ENCODE measurements around the gene FLVCR2.

The FLVCR2 gene

DNA sequence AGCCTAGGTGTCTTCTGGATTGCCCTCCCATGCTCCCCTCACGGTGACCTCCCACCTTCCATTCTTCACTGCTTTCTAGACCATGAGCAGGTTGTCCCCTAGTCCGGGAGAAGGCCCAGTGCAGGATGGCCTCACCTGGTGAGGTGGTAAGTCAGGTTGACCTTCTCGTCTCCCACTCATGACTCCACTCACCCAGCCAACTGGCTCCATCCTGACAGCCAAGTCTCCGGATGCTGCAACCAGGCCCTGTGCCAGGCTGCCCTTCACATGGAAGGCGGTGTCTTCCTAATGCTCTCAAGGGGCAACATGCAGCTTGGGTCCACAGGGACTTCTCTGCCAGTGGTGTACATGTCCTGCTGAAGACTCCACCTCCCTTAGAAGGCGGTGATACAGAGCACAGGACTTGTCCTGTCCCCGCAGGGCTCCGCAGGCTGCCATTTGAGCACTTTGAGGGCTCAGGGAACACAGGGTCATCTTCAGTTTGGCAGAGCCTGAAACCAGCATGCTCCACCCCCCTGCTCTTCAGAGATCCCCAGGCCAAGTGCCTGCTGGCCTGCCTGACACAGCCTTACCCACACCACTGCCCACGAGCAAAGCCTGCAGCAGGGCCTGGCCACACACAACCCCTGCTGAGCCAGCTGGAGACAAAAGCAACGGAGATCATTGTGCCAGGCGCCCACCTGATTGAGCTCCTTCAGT is 30.7 kb upstream of the FLVCR2 start:
- TF ChIP-seq OSR1 (CRISPR knock-in tag; IDR thresholded peaks at IDR 0.05) (no peak), SNAI2 (CRISPR knock-in tag; IDR thresholded peaks at IDR 0.05) (no peak), ZC3H10 (CRISPR knock-in tag; IDR thresholded peaks at IDR 0.05) (no peak), TOX (CRISPR knock-in tag; IDR thresholded peaks at IDR 0.05; ENCODE audit: borderline replicate concordance) (no peak), PPARA (CRISPR knock-in tag; IDR thresholded peaks at IDR 0.05; ENCODE audit: borderline replicate concordance) (no peak), ZFP30 (CRISPR knock-in tag; IDR thresholded peaks at IDR 0.05) (no peak), CSDC2 (CRISPR knock-in tag; IDR thresholded peaks at IDR 0.05) (no peak), ZNF565 (CRISPR knock-in tag; conservative IDR thresholded peaks at IDR 0.05; ENCODE audit: low read depth) (no peak), ESRRG (CRISPR knock-in tag; IDR thresholded peaks at IDR 0.05) (no peak), RARB (CRISPR knock-in tag; IDR thresholded peaks at IDR 0.05) (no peak), ZNF8 (CRISPR knock-in tag; IDR thresholded peaks at IDR 0.05) (no peak), BACH2 (CRISPR knock-in tag; IDR thresholded peaks at IDR 0.05; ENCODE audit: borderline replicate concordance) (no peak), ARNTL (CRISPR knock-in tag; IDR thresholded peaks at IDR 0.05; ENCODE audit: borderline replicate concordance, low read depth) (no peak), TCF4 (CRISPR knock-in tag; IDR thresholded peaks at IDR 0.05; ENCODE audit: borderline replicate concordance) (no peak), ZFP3 (CRISPR knock-in tag; IDR thresholded peaks at IDR 0.05) (no peak), ISL1 (CRISPR knock-in tag; IDR thresholded peaks at IDR 0.05) (no peak)
- TF ChIP-seq, protein P1, sequence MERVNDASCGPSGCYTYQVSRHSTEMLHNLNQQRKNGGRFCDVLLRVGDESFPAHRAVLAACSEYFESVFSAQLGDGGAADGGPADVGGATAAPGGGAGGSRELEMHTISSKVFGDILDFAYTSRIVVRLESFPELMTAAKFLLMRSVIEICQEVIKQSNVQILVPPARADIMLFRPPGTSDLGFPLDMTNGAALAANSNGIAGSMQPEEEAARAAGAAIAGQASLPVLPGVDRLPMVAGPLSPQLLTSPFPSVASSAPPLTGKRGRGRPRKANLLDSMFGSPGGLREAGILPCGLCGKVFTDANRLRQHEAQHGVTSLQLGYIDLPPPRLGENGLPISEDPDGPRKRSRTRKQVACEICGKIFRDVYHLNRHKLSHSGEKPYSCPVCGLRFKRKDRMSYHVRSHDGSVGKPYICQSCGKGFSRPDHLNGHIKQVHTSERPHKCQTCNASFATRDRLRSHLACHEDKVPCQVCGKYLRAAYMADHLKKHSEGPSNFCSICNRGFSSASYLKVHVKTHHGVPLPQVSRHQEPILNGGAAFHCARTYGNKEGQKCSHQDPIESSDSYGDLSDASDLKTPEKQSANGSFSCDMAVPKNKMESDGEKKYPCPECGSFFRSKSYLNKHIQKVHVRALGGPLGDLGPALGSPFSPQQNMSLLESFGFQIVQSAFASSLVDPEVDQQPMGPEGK (CRISPR knock-in tag; IDR thresholded peaks at IDR 0.05; ENCODE audit: borderline replicate concordance) = no peak
- TF ChIP-seq, protein P2, sequence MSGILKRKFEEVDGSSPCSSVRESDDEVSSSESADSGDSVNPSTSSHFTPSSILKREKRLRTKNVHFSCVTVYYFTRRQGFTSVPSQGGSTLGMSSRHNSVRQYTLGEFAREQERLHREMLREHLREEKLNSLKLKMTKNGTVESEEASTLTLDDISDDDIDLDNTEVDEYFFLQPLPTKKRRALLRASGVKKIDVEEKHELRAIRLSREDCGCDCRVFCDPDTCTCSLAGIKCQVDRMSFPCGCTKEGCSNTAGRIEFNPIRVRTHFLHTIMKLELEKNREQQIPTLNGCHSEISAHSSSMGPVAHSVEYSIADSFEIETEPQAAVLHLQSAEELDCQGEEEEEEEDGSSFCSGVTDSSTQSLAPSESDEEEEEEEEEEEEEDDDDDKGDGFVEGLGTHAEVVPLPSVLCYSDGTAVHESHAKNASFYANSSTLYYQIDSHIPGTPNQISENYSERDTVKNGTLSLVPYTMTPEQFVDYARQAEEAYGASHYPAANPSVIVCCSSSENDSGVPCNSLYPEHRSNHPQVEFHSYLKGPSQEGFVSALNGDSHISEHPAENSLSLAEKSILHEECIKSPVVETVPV (CRISPR knock-in tag; IDR thresholded peaks at IDR 0.05) = no peak
- TF ChIP-seq, protein P3, sequence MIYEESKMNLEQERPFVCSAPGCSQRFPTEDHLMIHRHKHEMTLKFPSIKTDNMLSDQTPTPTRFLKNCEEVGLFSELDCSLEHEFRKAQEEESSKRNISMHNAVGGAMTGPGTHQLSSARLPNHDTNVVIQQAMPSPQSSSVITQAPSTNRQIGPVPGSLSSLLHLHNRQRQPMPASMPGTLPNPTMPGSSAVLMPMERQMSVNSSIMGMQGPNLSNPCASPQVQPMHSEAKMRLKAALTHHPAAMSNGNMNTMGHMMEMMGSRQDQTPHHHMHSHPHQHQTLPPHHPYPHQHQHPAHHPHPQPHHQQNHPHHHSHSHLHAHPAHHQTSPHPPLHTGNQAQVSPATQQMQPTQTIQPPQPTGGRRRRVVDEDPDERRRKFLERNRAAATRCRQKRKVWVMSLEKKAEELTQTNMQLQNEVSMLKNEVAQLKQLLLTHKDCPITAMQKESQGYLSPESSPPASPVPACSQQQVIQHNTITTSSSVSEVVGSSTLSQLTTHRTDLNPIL (CRISPR knock-in tag; IDR thresholded peaks at IDR 0.05; ENCODE audit: low read depth) = no peak
- TF ChIP-seq, protein P4, sequence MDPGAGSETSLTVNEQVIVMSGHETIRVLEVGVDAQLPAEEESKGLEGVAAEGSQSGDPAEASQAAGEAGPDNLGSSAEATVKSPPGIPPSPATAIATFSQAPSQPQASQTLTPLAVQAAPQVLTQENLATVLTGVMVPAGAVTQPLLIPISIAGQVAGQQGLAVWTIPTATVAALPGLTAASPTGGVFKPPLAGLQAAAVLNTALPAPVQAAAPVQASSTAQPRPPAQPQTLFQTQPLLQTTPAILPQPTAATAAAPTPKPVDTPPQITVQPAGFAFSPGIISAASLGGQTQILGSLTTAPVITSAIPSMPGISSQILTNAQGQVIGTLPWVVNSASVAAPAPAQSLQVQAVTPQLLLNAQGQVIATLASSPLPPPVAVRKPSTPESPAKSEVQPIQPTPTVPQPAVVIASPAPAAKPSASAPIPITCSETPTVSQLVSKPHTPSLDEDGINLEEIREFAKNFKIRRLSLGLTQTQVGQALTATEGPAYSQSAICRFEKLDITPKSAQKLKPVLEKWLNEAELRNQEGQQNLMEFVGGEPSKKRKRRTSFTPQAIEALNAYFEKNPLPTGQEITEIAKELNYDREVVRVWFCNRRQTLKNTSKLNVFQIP (CRISPR knock-in tag; IDR thresholded peaks at IDR 0.05; ENCODE audit: borderline replicate concordance, low read depth) = no peak
- no peak for ATAC-seq

DNA sequence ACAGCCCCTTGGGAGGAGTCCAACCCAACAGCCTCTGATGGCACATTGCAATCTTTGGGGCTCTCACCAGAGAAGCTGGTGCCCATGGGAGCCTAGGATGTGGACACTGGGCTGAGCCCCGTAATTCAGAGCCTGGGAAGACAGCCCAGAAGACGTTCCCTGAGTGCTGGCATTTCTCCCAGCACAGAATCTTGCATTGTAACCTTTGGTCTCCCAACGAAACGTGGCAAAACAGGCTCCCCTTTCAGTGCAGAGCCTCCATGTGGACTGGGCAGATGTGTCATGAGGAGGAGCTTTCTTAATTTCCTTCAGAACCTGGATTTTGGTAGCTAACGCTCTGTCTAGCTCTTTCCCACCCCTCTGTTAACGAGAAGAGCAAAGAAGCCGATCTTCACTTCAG is 29.9 kb upstream of the FLVCR2 start:
- no peak for ATAC-seq
- no peak for TF ChIP-seq ZFP3 (CRISPR knock-in tag; IDR thresholded peaks at IDR 0.05)

DNA sequence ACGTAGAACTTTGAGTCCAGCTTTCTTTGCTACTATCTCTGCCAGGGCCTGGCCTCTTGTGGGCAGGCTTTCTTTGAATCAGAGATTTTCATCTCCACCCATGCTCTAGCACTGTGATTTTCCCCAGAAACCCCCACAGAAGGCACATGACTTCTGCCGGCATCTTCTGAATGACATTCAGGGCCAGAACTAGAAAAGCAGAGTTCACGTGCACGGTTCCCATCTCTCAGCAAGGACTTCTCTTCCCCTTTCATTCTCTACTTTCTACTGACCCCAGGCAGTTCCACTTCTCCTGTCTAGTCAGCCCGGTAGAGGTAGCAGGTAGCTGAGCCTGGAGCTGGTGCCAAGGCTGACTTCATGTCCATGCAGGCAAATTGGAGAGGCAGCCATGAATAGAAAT is 29.3 kb upstream of the FLVCR2 start:
- TF ChIP-seq, protein P4 (CRISPR knock-in tag; IDR thresholded peaks at IDR 0.05; ENCODE audit: borderline replicate concordance, low read depth) = no peak
- TF ChIP-seq ESRRG (CRISPR knock-in tag; IDR thresholded peaks at IDR 0.05) = no peak
- no peak for TF ChIP-seq CSDC2 (CRISPR knock-in tag; IDR thresholded peaks at IDR 0.05)
- no peak for TF ChIP-seq ZFP30 (CRISPR knock-in tag; IDR thresholded peaks at IDR 0.05)
- no peak for TF ChIP-seq ISL1 (CRISPR knock-in tag; IDR thresholded peaks at IDR 0.05)
- TF ChIP-seq, protein P3 (CRISPR knock-in tag; IDR thresholded peaks at IDR 0.05; ENCODE audit: low read depth) = no peak
- TF ChIP-seq, protein P1 (CRISPR knock-in tag; IDR thresholded peaks at IDR 0.05; ENCODE audit: borderline replicate concordance) = no peak
- no peak for TF ChIP-seq TCF4 (CRISPR knock-in tag; IDR thresholded peaks at IDR 0.05; ENCODE audit: borderline replicate concordance)
- no peak for TF ChIP-seq ZNF70 (CRISPR knock-in tag; IDR thresholded peaks at IDR 0.05)
- no peak for TF ChIP-seq TOX (CRISPR knock-in tag; IDR thresholded peaks at IDR 0.05; ENCODE audit: borderline replicate concordance)
- ATAC-seq = no peak

All from SK-N-SH treated with all-trans-retinoic acid at 6 μM for 48 hours (cell line).